ENCODE measurements around the gene AGBL1.

The AGBL1 gene

DNA sequence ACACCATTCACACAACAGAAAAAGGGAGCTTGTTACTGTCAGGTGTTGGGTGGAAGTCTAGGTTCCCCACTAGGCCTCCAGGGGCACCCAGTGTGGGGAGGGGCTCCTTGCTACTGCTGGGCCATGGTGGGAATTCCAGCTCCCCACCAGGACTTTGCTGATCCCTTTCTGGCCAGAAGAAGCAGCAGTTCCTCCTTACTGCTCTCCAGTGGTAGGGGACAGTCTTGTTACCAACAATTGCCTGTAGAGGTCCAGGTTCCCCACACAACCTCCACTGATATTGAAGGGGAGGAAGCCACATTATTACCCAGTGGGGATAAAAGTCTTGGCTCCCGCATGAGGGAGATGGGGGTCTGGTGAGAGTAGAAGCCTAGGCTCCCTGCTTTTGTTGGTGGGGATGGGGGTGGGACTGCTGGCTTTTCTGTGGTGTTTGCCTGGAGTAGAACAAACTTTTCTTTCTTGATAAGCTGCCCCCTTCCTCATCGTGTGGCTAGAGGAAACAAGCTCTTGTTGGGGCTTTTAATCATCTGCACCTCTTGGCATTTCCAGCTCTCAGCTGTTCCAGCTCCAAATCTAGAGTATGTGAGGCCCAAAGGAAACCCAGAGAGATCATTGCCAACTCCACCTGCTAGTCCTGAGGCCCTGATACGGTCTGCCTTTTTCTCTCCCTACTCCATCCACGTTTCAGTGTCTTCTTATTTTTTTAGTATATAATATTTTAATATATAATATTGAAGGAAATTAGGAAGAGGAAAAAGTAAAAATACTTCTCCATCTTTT lies 824.2 kb downstream of the AGBL1 start:
- DNase-seq = no peak

DNA sequence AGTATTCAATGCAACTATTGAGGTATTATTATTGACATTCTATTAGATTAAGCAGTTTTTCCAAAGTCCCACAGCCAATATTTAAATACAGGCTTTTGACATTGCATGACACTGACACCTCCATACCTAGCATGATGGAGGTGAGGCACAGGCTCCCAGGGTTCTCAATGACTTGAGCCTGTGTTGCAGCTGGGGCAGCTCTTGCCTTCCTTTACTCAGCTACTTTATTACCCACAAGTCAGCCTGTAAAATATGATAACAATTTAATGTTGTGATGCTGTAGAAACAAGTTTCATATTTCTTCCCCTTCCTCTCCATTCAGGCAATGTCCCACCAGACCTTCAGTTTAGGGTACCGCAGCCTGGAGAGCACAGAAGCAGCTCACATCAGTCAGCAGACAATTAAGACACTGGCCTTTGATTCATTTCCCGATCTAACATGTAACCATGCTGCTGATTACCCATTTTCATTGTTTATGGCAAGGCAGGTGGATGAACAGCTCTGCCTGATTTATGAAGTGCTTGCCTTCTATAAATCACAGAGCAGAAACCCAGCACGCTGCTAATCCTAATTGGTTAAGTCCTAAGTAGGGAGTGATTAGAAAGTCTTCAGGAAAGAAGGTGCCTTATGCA lies 826.1 kb downstream of the AGBL1 start:
- DNase-seq = no peak

DNA sequence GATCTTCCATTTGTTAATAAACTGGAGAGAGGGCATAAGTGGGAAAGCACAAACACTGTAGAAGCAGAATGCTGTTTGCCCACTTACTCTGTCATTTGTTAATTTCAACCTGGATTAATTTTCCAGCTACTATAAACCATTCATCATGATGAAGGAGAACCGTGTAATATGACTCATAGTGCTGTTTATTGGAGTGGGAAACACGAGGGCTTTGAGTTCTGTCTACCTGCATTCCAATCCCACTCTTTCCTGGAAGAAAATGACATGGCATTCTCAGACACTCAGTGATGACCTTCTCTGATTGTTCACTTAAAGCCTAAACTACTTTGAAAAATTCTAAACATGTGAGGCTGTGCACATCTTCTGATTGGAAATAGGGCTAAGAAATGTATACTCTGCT lies 826.7 kb downstream of the AGBL1 start:
- no peak for DNase-seq

DNA sequence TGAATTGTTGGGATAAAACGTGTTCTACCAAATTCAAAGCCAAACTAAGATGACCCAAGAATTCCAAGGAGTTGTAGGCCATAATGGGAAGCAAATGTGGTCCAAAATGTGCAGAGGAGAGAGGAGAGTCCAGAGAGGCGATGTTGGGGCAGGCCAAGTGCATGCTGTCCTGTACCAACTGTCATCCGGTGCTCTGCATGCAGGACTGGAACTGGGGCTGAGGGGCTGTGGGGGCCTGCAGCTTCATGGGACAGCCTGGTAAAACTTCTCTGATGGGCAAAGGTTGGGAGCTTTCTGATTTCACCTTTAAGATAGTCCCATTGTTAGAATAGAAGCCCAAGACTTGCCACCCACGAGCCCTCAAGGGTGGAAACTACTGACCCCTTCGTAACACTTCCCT lies 831.4 kb downstream of the AGBL1 start:
- DNase-seq = no peak

DNA sequence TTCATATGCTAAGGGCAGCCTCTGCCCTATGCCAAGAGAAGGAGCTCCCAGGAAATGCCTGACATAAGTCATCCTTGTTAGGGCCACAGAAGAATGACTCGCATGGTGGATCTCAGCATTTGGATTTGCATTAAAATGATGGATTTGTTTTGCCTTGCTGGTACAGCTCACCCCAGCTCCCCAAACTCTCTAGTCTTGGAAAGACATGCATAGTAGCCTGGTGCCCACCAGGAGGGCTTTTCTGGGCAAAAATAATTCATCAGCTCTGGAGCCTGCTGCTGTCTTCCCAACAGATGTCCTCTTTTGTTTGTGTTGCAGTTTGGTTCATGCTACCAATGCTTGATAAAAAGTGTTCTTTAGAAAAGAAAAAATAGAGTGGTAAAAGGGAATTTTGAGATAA lies 833.0 kb downstream of the AGBL1 start:
- no peak for DNase-seq

DNA sequence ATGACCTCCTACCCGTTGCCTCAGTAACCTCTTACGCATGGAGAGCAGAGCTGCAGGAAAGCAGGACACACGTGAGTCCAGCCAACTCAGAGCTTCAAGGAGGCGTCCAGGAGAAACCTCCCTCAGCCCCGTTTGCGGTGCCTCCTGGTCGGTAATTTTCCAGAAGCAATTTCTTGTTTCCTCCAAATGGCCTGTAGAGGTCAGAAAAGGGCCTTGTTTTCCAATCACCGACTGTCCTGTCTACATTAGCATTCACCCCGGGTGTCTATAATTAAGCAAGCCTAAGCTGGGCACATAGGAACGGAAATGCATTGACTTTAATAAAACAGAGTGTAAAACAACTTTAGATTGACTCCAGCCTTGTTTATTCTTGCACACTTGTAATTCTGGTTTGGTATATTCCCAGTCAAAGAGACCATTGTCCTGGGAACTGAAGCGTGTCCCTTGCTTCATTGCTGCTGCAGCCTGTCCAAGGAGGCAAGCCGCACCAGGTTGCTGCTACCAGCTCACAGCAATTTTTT lies 836.2 kb downstream of the AGBL1 start:
- peak; percentile 5 for DNase-seq

DNA sequence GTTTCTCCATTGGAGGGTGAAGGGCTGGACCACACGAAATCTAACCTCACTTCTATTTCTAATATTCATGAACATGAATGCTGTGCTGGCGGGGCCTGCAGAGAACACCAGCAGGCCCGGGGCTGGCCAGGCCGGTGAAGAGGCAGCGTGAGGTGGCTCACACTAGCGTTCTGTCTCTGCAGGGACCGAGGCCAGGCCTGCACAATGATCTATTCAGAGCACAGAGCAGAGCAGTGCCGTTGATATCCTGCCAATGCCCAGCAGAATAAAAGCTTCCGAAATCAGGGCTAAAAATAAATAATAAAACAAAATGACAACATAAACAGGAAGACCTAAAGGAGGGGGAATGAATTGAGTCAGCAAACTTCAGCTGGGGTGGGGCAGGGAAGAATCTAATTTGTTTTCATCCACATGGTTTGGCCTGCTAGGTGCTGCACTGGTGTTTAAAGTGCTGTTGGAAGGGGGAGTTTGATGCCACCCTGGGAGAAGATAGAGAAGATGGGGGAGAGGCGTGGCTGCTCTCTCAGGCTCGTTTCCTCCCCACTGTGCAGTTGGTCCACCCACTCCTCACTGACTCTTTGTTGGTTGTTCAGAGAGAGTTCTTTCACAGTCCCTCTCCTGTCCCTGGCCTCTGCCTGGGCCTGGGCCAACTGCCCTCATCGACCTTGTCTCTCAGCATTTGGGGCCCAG lies 837.1 kb downstream of the AGBL1 start:
- no peak for DNase-seq

DNA sequence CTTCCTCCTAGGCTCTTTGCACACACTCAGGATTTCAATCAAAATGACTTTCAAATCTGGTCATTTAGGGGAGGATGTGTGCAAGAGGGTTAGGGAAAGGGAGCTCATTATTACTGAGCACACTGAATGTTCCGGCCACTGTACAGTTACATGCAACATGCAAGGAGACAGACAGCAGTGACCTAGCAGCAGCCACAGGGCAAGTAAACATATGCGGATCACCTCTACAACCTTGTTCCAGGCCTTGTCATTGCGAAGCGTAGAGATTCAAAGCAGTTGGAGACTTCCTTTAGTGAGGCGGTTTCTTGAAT lies 837.6 kb downstream of the AGBL1 start:
- no peak for DNase-seq

DNA sequence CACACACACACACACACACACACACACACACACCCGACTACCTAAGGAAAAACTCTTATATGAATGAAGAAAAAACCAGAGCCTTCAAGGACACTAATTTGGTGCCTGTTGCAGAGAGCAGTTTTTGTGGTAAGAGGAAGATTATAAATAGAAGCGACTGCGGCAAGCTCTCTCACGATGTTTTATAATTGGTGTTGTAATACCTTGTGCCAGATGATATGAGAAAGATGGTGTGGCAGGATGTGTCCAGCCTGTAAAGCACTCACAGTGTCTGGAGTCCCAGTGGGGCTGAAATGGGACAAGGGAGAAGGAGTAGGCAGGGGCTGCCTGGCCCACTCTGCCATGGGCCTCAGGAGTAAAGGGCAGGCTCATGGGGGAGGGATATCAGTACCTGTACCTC lies 839.9 kb downstream of the AGBL1 start:
- no peak for DNase-seq

DNA sequence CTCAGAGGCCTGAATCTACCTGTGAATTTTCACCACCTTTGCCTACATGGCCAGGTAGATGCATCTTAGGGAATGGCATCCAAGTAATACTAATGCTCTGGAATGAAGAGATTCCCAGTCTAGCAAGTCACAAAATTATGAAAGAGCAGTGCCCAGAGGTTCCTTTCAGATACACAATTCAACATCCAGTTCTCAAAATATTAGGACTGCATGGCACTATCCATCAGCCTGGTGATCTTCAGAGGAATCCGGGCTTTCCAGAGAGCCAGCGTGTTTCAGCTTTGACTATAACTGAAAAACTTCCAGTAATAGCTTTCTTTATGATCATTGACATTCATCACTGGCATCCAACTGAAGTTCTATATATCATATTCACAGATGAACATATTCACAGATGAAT lies 849.8 kb downstream of the AGBL1 start:
- DNase-seq = no peak

DNA sequence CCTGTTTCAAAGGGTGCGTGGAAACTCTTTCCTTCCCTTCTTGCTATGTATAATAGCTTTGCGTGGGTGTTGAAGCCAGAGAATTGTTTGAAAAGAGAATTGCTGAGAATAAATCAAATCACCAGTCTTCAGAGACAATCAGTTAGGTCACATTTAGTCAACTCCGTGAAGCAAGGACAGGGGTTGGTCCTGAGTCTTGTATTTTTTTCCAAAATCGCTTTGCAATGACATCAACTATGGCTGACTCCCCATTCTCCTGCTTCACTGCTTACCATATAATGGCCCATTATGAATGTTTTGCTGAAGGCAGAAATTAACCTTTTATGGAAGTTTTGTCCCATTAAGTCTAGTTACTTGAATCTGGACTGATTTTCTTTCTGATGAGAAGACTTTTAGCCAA lies 852.8 kb downstream of the AGBL1 start:
- DNase-seq = no peak

DNA sequence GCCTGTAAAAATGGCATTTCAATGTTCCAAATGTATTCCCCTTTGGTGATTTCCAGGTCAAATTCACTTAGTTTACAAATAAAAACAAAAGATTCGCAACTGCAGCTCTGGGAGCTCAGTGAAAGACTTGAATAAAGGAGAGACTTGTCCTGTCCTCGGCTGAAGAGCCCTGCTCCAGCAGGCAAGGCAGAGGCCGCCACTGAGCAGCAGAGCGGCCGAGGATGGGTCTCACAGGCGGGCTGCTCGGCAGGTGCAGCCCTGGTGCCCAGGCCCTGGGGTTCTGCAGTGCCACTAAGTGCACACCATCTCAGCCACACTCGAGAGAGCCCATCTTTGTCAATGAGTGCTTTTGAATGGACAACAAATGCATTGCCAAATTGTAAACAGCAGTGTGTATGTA lies 856.2 kb downstream of the AGBL1 start:
- DNase-seq = no peak

DNA sequence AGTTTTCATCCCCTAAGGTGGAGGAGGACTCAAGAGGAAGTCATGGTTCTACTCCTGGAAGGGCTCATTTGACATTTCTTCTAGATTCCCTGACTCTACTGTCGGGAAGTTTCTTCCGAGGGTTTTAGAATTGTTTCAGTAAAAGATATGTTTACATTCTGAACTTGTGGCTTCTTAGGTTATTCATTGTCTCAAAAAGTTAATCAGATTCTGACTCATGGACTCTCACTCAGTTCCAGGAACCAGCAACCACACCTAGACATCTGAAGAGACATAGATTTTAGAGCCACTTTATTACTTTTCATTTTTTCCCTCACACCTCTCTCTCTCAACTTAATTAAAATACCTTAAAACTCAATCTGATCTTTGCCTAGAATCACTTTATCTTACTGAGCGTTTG lies 862.6 kb downstream of the AGBL1 start:
- no peak for DNase-seq

DNA sequence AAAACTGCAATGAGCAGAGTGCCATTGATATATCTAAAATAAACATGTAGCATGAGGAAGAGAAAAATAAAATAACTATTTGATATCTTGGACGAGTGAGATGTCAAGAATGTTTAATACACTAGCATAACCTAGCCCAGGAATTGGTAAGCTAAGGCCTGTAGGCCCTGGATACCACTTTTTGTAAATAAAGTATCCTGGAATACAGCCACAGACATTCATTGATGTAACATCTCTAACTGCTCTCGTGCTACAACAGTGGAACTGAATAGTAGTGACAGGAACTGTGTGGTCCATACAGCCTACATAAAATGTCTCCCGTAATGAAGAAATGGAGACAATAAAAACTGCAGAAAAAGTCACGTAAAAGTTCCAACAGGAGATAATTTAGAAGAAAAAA lies 869.0 kb downstream of the AGBL1 start:
- no peak for DNase-seq

DNA sequence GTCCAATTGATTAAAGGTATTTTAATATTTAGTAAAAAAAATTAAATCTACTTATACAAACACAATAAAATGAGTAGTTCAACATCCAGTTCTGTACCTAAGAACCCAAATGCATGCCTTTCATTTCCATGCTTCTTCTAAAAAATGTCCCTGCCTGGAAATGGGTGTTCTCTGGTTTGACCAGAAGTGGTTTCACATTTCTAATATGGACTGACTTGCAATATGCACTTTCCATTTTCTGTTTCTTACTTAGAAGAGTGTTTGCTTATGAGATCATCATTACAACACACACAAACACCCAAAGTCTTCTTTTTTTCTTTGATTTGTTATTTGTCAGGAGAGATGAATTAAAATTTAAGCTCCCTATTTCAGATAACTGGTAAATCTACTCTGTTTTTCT lies 879.6 kb downstream of the AGBL1 start:
- no peak for DNase-seq

DNA sequence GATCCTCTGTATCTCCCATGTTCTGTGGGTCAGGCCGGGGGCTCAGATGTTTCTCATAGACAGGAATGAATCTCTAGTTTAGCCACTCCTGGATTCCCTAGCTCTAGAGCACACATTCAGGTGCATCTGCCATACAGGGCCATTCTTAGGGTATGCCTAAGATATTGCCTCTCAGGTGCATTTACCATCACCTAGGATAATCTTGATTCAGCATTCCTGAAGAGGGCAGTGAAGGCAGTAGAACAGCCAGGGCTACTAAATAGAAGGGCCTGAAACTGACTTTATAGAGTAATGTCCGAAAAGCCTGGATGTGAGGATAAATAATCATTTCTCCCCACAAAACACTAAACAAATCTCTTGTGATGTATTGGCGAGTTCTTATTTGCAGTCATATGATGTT lies 882.0 kb downstream of the AGBL1 start:
- no peak for DNase-seq

DNA sequence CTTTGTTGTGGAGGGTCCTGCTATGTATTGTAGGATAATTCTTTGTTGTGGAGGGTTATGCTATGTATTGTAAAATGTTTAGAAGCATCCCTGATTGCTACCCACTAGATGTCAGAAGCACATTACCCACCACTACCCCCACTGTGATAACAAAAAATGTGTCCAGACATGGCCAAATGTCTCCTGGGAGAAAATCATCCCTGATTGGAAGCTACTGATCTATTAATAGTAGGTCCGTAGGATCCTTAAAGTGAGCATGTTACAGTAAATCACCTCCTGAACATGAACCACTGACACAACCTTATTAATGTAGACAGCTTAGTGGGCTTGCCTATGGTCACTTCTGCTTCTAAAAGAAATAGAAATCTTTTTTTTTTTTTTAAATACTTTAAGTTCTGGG lies 884.6 kb downstream of the AGBL1 start:
- no peak for DNase-seq

DNA sequence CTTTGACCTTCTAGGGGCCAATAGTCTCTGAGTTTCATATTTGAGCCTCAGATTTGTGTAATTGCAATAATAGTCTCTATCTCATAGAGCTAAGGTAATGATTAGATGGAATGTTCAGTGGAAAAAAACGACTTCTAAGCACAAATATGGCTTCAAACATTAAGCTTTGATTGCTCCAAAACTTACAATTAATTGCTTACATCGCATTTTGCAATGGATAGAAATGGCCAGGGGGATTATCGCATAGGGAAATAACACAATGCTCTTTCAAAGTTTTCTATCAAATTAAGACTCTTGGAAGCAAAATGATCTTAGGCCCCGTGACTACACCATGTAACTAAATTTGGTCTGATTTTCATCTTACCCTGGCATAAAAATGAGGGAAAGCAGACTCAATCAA lies 888.6 kb downstream of the AGBL1 start:
- DNase-seq = no peak

DNA sequence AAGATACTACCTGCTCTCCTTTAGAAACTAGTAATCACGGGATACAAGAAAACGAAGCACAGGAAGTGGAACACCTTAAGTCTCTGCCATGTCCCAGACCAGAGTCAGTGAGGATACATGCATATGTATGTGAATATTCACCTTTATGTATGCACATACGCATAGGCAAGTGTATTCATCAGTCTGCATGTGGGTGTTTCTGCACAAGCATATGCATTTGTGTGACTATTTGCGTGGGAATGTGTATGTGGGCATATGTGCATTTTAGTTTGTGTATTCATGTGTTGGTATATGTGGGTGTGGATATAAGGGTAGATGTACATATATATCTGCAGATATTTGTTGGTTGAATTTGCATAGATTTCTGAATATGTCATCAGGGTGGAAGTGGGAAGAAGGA lies 889.7 kb downstream of the AGBL1 start:
- no peak for DNase-seq

DNA sequence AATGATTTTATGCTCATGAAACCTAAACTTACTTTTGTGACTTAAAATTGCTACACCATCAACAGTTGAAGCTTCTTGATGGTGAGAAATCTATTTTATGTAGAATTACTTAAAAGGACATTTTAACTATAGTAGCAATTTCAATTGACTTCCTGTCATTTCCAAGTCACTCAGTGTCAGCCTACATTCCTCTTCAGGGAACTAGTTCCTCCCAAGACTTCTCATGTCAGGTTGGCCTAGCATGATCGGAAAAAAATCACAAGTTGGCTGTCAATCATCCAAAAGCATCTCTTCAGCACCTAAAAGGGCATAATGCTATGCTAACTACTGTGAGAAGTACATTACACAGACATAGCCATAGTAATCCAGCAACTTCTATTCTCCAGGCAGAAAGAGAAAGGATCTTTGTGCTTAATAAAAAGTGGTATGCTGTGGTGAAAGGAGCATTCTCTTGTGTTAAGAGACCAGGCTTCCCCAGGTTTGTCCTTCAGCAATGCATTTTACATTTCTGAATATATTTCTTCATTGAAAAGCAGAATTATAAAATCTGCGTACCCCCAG lies 893.7 kb downstream of the AGBL1 start:
- no peak for DNase-seq

DNA sequence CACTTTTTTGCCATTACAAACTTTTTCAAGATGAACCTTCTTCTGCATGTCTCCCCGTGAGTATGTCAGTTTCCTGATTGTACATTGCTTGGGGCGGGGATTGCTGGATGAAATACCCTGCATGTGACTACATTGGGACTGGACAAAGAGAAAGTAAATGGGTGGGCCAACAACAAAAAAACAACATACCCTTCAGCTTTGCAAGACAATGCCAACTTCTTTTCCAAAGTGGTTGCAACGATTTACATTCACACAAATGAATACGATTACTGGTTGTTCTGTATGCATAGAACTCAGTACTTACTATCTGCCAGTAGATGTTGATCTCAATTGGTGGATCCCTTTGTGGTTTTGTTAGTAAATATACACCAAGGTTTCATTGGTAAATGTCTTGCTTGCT lies 908.4 kb downstream of the AGBL1 start:
- DNase-seq = no peak

DNA sequence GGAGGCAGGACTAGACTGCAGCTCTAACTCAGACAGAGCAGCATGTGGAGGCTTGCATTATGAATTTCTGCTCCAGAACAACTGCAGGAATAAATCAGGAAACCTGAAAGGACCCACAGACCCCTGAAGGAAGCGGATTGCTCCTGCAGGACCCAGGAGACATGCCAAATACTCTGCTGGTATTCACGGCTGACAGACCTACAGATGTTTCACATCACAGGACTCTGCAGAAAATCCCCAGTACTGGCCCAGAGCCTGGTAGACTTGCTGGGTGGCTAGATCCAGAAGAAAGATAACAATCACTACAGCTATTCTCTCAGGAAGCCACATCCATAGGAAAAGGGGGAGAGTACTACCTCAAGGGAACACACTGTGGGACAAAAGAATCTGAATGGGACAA lies 942.1 kb downstream of the AGBL1 start:
- DNase-seq = no peak

DNA sequence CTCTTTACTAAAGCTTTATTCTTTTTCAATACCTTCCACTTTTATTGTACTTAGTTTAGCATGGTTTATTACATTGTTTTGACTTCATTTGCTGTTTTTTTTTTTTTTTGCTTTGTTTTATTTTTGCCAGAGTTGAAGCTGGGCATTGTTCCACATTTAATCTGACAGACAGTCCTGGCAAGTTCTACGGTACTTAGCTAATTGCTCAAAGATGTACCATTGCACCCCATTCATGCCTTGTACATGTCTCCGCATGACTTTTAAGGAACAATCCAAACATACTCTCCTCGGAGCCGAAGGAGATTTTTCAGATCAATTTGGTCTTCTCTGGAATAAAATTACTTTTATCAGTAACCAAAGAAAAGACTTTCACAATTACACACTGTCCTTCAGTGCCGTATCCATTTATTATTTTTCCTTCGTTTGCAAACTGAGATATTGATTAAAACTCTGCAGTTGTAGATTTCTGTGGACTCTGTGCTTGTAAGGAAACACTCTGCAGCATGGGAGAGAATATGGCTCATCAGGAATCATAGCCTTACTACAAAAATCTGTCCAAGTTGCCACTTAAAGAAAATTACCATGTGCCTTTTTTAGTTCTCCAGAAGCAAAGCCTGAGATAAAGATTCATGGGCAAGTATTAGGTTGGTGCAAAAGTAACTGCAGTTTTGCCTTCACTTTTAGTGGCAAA lies 952.0 kb downstream of the AGBL1 start:
- no peak for DNase-seq

Measured in CD4-positive, alpha-beta T cell treated with Interleukin-12 subunit alpha and Interleukin-12 subunit beta, for 1 hour (primary cell).